Mesodermal cell (in vitro differentiated cells): ENCODE data around the gene TNFRSF13B. TPM values are rescaled to one million over a fixed set of nuclear protein-coding genes. Genes with fewer than 3 reads are reported as not detected.
"Not testable (repeated sequence)": the region's sequence is repeated elsewhere in the genome, so short reads cannot be mapped to it uniquely, and the experiment has no call there.

Experiments used
- H3K27ac ChIP-seq: 2 replicates; pipeline ENCODE4 v1.7.0; 2013; ENCODE audit warnings: mild to moderate bottlenecking, low read depth, low read length, moderate library complexity; ENCODE audit not compliant: severe bottlenecking
- H3K36me3 ChIP-seq: 2 replicates; pipeline ENCODE4 v1.7.1; 2013; ENCODE audit warnings: mild to moderate bottlenecking, low read length, moderate library complexity; ENCODE audit not compliant: control insufficient read depth, insufficient read depth
- H3K4me1 ChIP-seq: one replicate; pipeline ENCODE4 v1.7.1; 2013; ENCODE audit warnings: mild to moderate bottlenecking, low read length; ENCODE audit not compliant: insufficient read depth, control insufficient read depth, poor library complexity, severe bottlenecking
- H3K4me3 ChIP-seq: 2 replicates; pipeline ENCODE4 v1.7.0; 2013; ENCODE audit warnings: low read length, control low read depth, mild to moderate bottlenecking; ENCODE audit not compliant: insufficient read depth, poor library complexity, severe bottlenecking; ENCODE audit errors: extremely low read depth
- H3K9me3 ChIP-seq: 2 replicates; pipeline ENCODE4 v1.7.1; 2013; ENCODE audit warnings: mild to moderate bottlenecking, low read length, moderate library complexity; ENCODE audit not compliant: control insufficient read depth
- WGBS, 2 experiments: methylation state at CpG; one replicate each; pipeline ENCODE4 v1.1.5; 2013; ENCODE audit warnings: missing lambda C conversion rate in 2 of 2; ENCODE audit not compliant: insufficient coverage in 2 of 2; 5-methylcytosine and 5-hydroxymethylcytosine counted together
- polyA plus RNA-seq, 2 experiments: library from polyadenylated mRNA; stranded (reverse); fragments of 50-300 nt; gene quantifications; one replicate each; pipeline ENCODE4 v1.2.3, GENCODE V29; 2013

The TNFRSF13B gene
- not detected for polyA plus RNA-seq (2013, experiment 1 of 2)
- not detected for polyA plus RNA-seq (2013, experiment 2 of 2)

DNA sequence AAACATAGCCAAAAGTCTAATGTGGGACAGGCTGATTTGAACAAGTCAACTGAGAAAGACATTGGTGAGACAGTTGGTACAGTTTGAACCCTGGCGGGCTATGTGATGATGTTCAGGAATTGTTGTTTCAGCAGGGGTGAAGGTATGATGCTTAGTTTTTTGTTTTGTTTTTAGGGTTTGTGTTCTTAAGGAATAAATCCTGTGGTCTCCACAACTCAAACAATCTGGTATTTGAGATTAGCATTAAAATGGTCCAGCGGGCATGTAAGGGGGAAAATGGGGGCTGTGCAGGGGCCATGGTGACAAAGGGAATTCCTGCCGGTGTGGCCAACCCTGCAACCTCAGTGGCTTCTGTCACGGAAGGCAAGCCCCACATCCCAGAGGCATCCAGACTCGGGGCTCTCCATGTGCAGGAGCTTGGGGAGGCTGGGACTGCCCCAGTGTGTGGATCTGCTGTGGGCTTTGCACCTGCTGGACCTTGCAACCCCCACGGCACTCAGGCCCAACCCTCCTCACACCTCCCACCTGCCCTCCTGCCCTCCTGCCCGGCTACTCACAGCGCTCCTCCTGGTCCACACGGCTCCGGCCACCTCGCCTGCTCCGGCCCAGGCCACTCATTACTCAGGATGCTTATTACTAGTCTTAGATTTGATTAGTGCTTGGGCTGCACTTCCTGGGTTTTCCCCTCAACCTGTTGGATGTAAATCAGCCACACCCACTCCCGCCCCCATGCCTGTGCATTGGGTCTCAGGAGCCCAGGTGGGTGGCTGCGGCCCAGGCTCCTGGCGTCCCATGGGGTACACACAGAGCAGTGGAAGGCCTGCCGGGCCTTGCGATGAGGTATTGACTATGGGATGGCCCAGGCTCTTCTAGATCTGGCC is at the start of gene TNFRSF13B:
Gene TNFRSF13B, minus strand, starts transcription at position 661 of the 881 bp plus-strand sequence. Its CDS starts 43 bp downstream, at position 618.
- Histone ChIP-seq H3K27ac (no peak within 1 kb of the TSS), H3K4me3 (no peak within 1 kb of the TSS), H3K36me3 (no peaks in the 10 kb centered on the region), H3K4me1 (peaks cover 4% of the 10 kb centered on the region), H3K9me3 (peaks cover 1% of the 10 kb centered on the region)
- WGBS, 2 experiments = 93% methylated on average over 8 to 10 of the region's 17 CpGs

DNA sequence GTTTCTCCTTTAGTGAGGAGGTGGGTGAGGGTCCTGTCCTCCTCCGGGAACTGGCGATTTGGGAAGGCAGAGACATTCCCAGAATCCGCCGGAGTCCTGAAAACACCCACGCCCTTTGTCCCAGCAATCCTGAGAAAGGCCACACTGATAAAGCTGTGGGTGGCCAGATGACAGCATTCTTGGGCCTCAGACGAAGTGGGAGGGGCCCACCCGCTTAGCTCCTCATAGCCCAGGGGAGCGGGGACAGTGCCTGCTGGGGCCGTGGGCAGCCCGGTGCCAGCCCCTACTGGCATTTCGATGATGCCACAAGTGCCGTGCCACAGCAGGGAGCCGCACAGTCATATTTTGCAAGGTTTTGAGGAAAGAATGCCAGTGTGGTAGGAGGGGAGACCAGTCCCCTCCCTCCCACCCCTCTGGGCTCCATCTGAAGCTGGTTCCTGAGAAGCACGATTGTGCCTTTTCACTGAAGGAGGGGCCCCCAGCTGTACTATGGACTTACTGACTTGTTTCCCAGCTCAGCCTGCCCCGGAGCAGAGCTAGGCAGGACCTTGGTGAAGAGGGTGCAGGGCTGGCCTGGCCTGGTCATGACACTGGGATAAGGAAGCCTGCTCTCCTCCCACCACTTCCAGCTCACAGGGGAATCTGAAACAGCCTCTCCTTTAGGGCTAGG is 49.4 kb upstream of the TNFRSF13B start:
- no peaks in the 10 kb centered on the region for H3K36me3 ChIP-seq
- H3K4me3 ChIP-seq = no peak overlapping the region
- peak overlapping the region; percentile 78 for H3K27ac ChIP-seq
- no peaks in the 10 kb centered on the region for H3K9me3 ChIP-seq
- WGBS, 2 experiments = 57 to 63% methylated on average over 10 to 12 of the region's 15 CpGs
- H3K4me1 ChIP-seq = peaks cover 23% of the 10 kb centered on the region

DNA sequence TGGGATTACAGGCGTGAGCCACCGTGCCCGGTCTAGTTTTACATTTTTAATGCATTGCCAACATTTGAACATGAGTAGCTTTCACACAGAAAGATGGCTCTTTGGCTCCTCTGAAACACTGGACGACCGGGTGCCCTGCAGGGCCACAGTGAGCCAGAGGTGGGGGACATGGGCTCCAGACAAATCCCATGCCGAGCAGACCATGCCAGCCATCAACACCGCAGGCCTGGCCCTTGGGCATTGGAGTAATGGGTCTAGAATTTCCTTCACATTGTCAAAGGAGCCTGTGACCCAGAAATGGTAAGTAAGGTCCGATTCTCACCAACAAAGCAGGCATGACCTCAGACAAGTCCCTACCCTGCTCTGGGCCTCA is 48.9 kb upstream of the TNFRSF13B start:
- no peaks in the 10 kb centered on the region for H3K9me3 ChIP-seq
- WGBS, 2 experiments = 93 to 98% methylated on average over 4 to 8 of the region's 8 CpGs
- peak overlapping the region; percentile 78 for H3K27ac ChIP-seq
- H3K4me1 ChIP-seq = peaks cover 21% of the 10 kb centered on the region
- no peak overlapping the region for H3K4me3 ChIP-seq
- no peaks in the 10 kb centered on the region for H3K36me3 ChIP-seq

DNA sequence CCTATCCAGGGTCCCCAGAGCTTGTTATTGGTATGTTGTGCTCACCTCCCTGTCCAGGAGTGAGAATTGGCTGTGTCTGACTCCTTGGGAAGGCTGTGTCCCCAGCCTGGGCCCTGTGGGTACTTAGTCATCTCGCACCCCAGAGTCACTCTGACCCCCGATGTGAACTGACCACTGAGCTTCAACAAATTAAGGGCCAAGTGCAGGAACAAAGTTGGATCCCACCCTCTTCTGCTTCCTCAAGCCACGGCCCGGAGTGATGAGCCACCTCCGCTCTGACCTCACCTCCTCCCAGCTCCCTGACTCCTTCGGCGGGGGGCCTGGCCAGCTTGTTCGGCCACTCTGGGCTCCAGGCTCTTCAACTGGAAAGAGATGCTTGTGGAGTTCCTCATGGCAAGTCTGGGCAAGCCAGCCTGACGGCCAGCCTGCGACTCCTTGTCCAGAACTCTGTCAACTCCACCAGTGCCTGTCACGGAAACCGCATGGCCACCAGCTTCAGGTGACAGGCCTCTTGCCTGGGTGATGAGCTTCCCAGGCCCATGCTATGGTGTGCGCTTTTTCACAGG is 48.1 kb upstream of the TNFRSF13B start:
- Histone ChIP-seq H3K27ac (no peak overlapping the region), H3K4me3 (no peak overlapping the region), H3K36me3 (no peaks in the 10 kb centered on the region), H3K4me1 (peaks cover 17% of the 10 kb centered on the region), H3K9me3 (no peaks in the 10 kb centered on the region)
- WGBS, 2 experiments = 97 to 99% methylated on average over 13 of the region's 13 CpGs

DNA sequence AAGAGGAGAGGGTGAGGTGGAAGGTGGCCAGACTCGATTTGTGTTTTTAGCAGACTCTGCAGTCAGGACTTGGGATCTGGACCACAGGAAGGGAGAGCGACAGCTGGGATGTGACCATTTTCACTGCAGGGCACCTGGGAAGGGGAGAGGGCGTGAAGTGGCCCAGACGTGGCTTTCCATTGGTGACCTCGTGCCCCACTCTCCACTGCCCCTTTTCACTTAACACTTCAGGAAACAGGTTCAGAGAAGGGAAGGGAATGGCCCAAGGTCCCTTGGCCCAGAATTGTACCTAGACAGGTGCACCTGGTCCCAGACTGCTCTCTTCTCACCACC is 47.5 kb upstream of the TNFRSF13B start:
- Histone ChIP-seq H3K27ac (no peak overlapping the region), H3K4me3 (no peak overlapping the region), H3K4me1 (peaks cover 17% of the 10 kb centered on the region), H3K36me3 (no peaks in the 10 kb centered on the region), H3K9me3 (no peaks in the 10 kb centered on the region)
- 87 to 100% methylated on average over 2 of the region's 5 CpGs for WGBS, 2 experiments

DNA sequence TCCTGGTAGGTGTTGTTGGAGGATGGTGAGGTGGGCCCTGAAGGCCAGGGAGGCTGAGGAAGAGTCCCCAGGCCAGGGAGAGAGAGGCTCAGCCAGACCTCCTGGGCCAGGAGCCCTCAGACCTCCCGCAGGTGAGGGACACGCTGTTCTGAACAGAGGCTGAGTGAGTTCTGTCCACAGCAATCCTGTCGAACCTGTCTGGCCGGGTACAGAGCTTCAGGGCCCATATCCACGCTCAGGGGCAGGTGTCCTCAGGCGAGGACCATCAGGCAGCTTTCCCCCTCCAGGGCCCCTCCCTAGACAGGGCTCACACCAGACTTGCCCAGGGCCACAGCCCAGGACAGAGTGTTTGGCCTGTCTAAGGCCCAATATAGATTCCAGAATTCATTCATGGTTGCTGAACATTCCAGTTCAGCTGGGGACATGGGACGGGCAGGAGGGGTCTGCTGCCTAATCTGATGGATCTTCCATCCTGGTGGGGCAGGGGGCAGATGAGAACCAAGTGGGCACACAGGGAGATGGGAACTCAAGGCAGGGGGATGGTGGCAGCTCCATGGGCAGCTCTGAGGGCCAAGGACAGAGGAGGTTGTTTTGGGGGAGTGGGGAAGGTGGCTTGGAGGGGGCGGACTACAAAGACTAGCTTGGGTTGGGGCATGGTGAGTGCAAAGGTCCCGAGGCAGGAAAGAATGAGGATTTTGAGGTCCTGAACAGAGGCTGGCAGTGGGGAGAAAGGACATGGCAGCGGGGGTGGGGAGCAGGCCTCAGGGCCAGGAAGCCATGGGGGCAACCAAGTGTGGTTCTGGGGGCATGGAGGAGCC is 46.9 kb upstream of the TNFRSF13B start:
- Histone ChIP-seq H3K27ac (no peak overlapping the region), H3K9me3 (no peaks in the 10 kb centered on the region), H3K4me3 (no peak overlapping the region), H3K36me3 (no peaks in the 10 kb centered on the region), H3K4me1 (peaks cover 17% of the 10 kb centered on the region)
- WGBS, 2 experiments = 89 to 91% methylated on average over 8 to 10 of the region's 10 CpGs

DNA sequence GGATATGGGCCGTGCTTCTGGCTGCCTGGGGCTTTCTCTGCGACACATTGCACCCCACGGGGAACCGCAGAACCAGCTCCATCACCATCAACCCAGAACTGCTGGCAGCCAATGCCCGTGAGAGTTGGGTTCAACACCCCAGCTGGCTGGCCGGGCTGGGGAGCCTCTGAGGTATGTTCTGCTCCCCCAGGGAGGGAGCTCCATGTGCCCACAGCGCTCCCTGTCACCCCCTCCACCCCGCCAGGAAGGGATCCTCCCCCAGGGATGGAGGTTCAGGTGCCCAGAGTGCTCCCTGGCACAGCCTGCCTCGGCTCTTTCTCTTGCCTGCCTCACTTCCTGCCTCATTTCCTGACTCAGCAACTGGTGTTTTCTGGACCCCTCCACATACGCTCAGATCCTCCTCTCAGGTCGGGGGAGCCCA is 46.1 kb upstream of the TNFRSF13B start:
- Histone ChIP-seq H3K36me3 (no peaks in the 10 kb centered on the region), H3K9me3 (no peaks in the 10 kb centered on the region), H3K4me3 (no peak overlapping the region), H3K4me1 (peaks cover 17% of the 10 kb centered on the region), H3K27ac (no peak overlapping the region)
- WGBS, 2 experiments = 85 to 96% methylated on average over 8 to 9 of the region's 11 CpGs

DNA sequence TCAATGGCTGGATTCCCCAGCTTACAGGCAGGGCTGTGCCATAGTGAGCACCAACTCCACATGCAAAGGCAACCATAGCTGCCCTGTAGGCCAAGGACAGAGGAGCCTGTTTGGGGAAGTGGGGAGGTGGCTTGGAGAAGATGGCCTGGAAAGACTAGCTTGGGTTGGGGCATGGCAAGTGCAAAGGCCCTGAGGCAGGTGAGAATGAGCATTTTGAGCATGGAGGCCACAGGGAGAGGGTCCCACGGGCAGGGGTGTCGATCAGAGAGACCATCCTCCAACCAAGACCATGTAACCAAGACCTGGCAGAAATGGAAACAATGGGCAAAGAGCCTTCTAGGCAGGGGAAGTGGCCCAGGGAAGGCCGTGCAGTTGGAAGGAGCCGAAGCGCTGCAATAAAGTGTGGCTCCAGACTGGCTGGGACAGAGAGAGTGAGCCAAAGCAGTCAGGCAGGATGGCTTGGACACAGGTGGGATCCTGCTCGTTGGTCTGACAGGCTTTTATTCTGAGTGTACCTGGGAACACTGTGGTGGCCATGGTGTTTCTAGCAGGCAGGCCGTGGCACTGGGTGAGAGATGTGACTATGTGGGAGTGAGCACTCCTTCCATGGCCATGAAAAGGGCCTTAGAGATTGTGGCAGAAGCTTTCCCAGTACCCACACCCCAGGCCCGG is 45.6 kb upstream of the TNFRSF13B start:
- Histone ChIP-seq H3K4me3 (no peak overlapping the region), H3K36me3 (no peaks in the 10 kb centered on the region), H3K4me1 (peaks cover 17% of the 10 kb centered on the region), H3K27ac (no peak overlapping the region), H3K9me3 (no peaks in the 10 kb centered on the region)
- 94 to 97% methylated on average over 5 to 7 of the region's 8 CpGs for WGBS, 2 experiments

DNA sequence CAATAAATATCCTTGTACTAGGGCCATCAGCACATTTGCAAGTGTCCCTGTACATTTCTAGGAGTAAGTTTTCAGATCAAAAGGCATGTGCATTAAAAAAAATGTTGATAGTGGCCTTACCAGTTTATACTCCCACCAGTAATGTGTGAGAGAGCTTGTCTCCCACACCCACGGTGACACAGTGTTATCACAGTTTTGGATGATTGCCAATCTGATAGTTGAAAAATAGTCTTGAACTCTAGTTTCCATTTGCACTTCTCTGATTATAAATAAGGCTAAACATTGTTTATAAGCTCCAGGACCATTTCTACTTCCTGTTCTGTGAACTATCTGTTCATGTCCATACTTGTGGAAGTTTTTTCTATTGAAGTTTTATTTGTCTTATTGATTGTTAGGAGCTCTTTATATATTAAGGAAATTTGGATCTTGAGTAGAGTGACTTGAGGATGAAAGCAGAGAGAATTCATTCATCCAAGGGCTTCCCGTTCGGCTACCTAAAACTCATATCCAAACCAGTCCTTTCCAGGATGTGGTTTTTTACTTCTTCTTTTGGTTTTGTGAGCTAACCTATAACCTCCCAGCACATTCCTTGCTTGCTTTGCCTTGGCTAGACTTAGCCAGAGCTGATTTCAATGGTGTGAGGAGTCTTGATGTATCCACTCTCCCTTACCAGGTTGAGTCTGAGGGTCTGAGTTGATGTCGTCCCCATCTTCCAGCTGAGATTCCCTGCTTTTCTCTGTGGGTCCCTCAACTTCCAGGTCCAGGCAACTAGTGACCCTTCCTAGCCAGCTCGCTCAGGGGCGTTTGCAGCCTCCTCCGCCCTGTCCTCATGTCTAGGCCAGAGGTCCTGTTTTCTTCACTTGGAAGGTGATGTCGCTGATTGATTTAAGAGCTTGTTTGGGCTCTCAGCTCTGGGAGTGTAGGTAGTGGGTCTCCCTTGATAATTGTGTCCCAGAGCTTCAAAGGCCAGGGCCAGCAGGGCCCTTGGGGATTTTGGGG is 44.6 kb upstream of the TNFRSF13B start:
- H3K27ac ChIP-seq, H3K4me3 ChIP-seq, H3K36me3 ChIP-seq, H3K9me3 ChIP-seq: not testable (repeated sequence)
- peaks cover 12% of the 10 kb centered on the region for H3K4me1 ChIP-seq
- 100% methylated on average over 1 to 4 of the region's 8 CpGs for WGBS, 2 experiments
